Parathyroid adenoma (tissue), 2 donors: ENCODE measurements around the gene TCF4.

Experiments used
- H2AFZ ChIP-seq: fragments of 300-600 bp; sonication (generic); one replicate; pipeline ENCODE4 v1.7.0; 2017; ENCODE audit warnings: antibody characterized with exemption, mild to moderate bottlenecking
- H3K27ac ChIP-seq: fragments of 300-600 bp; sonication (generic); one replicate; pipeline ENCODE4 v1.7.0; 2017
- H3K27me3 ChIP-seq: fragments of 300-600 bp; sonication (generic); one replicate; pipeline ENCODE4 v1.7.0; 2017; ENCODE audit warnings: low read length; ENCODE audit not compliant: control insufficient read depth, insufficient read depth
- H3K36me3 ChIP-seq: fragments of 300-600 bp; sonication (generic); one replicate; pipeline ENCODE4 v1.7.0; 2017; ENCODE audit warnings: low read length; ENCODE audit not compliant: control insufficient read depth, insufficient read depth
- H3K4me1 ChIP-seq: fragments of 300-600 bp; sonication (generic); one replicate; pipeline ENCODE4 v1.7.0; 2017; ENCODE audit warnings: control low read depth
- H3K4me2 ChIP-seq: fragments of 300-600 bp; sonication (generic); one replicate; pipeline ENCODE4 v1.7.0; 2017; ENCODE audit warnings: low read length
- H3K4me3 ChIP-seq: fragments of 300-600 bp; sonication (generic); one replicate; pipeline ENCODE4 v1.7.0; 2017; ENCODE audit warnings: low read depth, low read length
- H3K79me2 ChIP-seq: fragments of 300-600 bp; sonication (generic); one replicate; pipeline ENCODE4 v1.7.0; 2017; ENCODE audit warnings: control low read depth
- H3K9ac ChIP-seq: fragments of 300-600 bp; sonication (generic); one replicate; pipeline ENCODE4 v1.7.0; 2017; ENCODE audit warnings: mild to moderate bottlenecking
- H3K9me3 ChIP-seq: fragments of 300-600 bp; sonication (generic); one replicate; pipeline ENCODE4 v1.7.0; 2017; ENCODE audit warnings: low read length; ENCODE audit not compliant: control insufficient read depth
- CTCF ChIP-seq: fragments of 300-600 bp; sonication (generic); IDR thresholded peaks from one replicate; pipeline ENCODE4 v1.7.0; 2017; ENCODE audit warnings: antibody characterized with exemption, mild to moderate bottlenecking
- donor health status: primary hyperparathyroidism.

The TCF4 gene

GRCh38 chr18:55275039-55275901, 312.7 kb downstream of the TCF4 start:
- H3K4me3 ChIP-seq, result no peak overlapping the region
- H3K4me1 ChIP-seq, result peaks cover 7% of the 10 kb centered on the region
- TF ChIP-seq CTCF, result peak; percentile 11
- no peaks in the 10 kb centered on the region for H3K36me3 ChIP-seq
- H3K79me2 ChIP-seq, result no peaks in the 10 kb centered on the region
- H3K9ac ChIP-seq, result no peak overlapping the region
- no peaks in the 10 kb centered on the region for H3K27me3 ChIP-seq
- H3K4me2 ChIP-seq, result no peak overlapping the region
- no peaks in the 10 kb centered on the region for H3K9me3 ChIP-seq
- peak overlapping the region; percentile 19 for H2AFZ ChIP-seq
- H3K27ac ChIP-seq, result no peak overlapping the region

- H3K79me2 ChIP-seq, result no peaks in the 10 kb centered on the region
- H3K36me3 ChIP-seq, result no peaks in the 10 kb centered on the region
- H3K9me3 ChIP-seq, result no peaks in the 10 kb centered on the region
- H3K4me3 ChIP-seq, result no peak overlapping the region
- H3K27ac ChIP-seq, result no peak overlapping the region
- no peak for TF ChIP-seq CTCF
- no peak overlapping the region for H3K9ac ChIP-seq
- H3K4me2 ChIP-seq, result no peak overlapping the region
- no peak overlapping the region for H2AFZ ChIP-seq
- peaks cover 7% of the 10 kb centered on the region for H3K4me1 ChIP-seq
- no peaks in the 10 kb centered on the region for H3K27me3 ChIP-seq
Observed at GRCh38 chr18:55272510-55273243, 315.3 kb downstream of the TCF4 start.

- no peak for TF ChIP-seq CTCF
- H3K4me3 ChIP-seq, result no peak overlapping the region
- H3K9me3 ChIP-seq, result no peaks in the 10 kb centered on the region
- H3K27me3 ChIP-seq, result no peaks in the 10 kb centered on the region
- H3K79me2 ChIP-seq, result no peaks in the 10 kb centered on the region
- H3K9ac ChIP-seq, result no peak overlapping the region
- H3K27ac ChIP-seq, result no peak overlapping the region
- H3K4me2 ChIP-seq, result no peak overlapping the region
- peaks cover 1% of the 10 kb centered on the region for H3K4me1 ChIP-seq
- no peak overlapping the region for H2AFZ ChIP-seq
- no peaks in the 10 kb centered on the region for H3K36me3 ChIP-seq
Observed at GRCh38 chr18:55269622-55270021, 318.4 kb downstream of the TCF4 start.

GRCh38 chr18:55268628-55269275, 319.2 kb downstream of the TCF4 start:
- H3K27ac ChIP-seq, result no peak overlapping the region
- H3K9me3 ChIP-seq, result no peaks in the 10 kb centered on the region
- no peak overlapping the region for H3K9ac ChIP-seq
- H3K4me1 ChIP-seq, result peaks cover 7% of the 10 kb centered on the region
- H3K27me3 ChIP-seq, result no peaks in the 10 kb centered on the region
- no peak for TF ChIP-seq CTCF
- no peaks in the 10 kb centered on the region for H3K79me2 ChIP-seq
- no peak overlapping the region for H3K4me2 ChIP-seq
- H3K36me3 ChIP-seq, result no peaks in the 10 kb centered on the region
- no peak overlapping the region for H3K4me3 ChIP-seq
- no peak overlapping the region for H2AFZ ChIP-seq
